ENCODE results near the gene FBXW12. TPM values are rescaled to one million over a fixed set of nuclear protein-coding genes. Genes with fewer than 3 reads are reported as not detected.
A peak's percentile ranks its signal among the peaks of the same experiment; 100 is the strongest.

The FBXW12 gene
- total RNA-seq, 4 donors from 2014 or later, result not detected

DNA sequence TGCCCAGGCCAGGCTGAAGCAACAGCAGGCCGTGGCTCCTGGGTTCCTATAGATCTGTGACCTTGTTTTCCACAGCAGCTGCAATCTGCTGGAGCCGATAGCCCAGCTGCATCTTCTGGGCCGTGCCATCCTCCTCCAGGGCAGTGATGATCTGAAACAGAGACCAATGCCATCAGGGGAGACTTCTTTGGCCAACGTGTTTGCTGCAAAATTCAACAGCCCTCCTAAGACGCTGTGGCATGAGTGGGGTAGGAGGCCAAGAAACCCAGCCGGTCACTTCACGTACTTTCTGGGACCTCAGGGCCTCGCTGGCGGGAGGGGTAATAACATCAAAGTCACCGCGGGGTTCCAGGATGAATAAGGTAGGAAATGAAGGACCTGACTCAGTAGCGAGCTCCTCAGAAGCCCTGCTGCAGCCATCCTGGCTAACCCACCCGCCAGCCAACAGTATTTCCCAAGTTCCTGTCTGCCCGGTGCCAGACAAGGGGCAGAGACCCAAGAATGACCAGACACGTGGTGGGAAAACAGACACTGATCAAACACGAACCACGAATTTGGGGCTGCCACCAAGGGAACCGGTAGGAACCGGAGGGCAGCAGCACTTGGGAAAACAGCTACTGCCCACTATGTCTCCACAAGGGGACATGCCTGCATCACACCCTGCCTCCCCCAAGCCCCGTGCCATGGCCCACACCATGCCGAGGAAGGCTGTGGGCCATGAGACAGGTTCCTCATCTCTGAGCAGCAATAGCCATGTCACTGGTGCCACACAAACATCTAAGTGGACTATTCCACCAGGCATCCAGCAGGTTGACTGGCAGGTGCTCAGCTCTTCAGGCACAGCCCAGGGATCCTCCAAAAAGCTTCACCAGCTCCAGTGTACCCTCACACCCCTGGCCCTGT, 32.7 kb downstream of the FBXW12 start:
- H3K4me1 ChIP-seq, result peaks cover 3 to 16% (median 7%) of the 10 kb centered on the region in 4 donors
- peak overlapping the region in 3 of 4 donors; percentile 74 to 88 (median 86) for H3K27ac ChIP-seq
- DNase-seq, result no peak
- no peaks in the 10 kb centered on the region for H3K27me3 ChIP-seq
- no peaks in the 10 kb centered on the region for H3K9me3 ChIP-seq
- no peak for TF ChIP-seq POLR2AphosphoS5 (IDR thresholded peaks at IDR 0.05)
- TF ChIP-seq POLR2A (IDR thresholded peaks at IDR 0.05), result no peak
- TF ChIP-seq, protein P1, sequence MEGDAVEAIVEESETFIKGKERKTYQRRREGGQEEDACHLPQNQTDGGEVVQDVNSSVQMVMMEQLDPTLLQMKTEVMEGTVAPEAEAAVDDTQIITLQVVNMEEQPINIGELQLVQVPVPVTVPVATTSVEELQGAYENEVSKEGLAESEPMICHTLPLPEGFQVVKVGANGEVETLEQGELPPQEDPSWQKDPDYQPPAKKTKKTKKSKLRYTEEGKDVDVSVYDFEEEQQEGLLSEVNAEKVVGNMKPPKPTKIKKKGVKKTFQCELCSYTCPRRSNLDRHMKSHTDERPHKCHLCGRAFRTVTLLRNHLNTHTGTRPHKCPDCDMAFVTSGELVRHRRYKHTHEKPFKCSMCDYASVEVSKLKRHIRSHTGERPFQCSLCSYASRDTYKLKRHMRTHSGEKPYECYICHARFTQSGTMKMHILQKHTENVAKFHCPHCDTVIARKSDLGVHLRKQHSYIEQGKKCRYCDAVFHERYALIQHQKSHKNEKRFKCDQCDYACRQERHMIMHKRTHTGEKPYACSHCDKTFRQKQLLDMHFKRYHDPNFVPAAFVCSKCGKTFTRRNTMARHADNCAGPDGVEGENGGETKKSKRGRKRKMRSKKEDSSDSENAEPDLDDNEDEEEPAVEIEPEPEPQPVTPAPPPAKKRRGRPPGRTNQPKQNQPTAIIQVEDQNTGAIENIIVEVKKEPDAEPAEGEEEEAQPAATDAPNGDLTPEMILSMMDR (IDR thresholded peaks at IDR 0.05), result no peak
- TF ChIP-seq EP300 (IDR thresholded peaks at IDR 0.05; ENCODE audit: low read depth), result no peak
- in situ Hi-C loops (cut with MboI; ENCODE audit: low pct_ligation_motif_present in 1 of 4, low pct_unique_long_range_greater_than_20kb in 1 of 4, low sequenced_read_pairs in 3 of 4) (loop anchor here in 2 of 4 donors (5.0 to 10.0 kb wide), 2 partner anchors 33 to 130 kb away; no protein-coding TSS in a partner anchor), intact Hi-C loops (cut with DNase I; ENCODE audit: low total_unique reads) (no loop called here)
- WGBS, 2 donors (ENCODE audit: low coverage in 1 of 2), result 84 to 92% methylated on average over 2 to 20 of the region's 21 CpGs
- no peak overlapping the region for H3K4me3 ChIP-seq
- peaks cover 0 to 13% (median 5%) of the 10 kb centered on the region in 4 donors for H3K36me3 ChIP-seq

DNA sequence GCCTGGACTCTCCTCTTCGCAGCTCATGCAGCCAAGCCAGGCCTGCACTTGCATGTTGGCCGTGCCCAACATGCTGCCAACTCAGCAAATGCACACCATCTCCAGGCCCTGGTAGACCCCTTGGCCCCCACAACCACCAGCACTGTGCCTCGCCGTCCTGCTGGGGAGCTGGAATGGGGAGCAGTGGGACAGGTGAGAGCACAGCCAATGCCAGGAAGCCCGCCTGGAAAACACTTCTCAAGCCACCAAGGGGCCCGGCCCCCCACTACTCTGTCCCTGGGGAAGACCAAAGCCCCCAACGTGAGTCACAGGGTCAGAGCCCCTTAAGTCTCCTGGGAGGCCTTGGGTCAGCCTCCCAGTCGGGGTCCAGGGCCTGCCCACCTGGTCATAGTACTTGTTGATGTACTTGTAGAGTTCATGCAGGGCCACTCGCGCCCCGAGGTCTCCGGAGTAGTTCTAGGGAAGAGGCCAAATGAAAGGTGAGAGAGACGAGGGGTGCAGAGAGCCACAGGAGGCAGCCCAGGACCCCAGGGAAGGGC, 33.4 kb downstream of the FBXW12 start:
- no peaks in the 10 kb centered on the region for H3K27me3 ChIP-seq
- intact Hi-C loops (cut with DNase I; ENCODE audit: low total_unique reads) (no loop called here), in situ Hi-C loops (cut with MboI; ENCODE audit: low pct_ligation_motif_present in 1 of 4, low pct_unique_long_range_greater_than_20kb in 1 of 4, low sequenced_read_pairs in 3 of 4) (loop anchor here in 1 of 4 donors (10.0 kb wide), 1 partner anchor 131 kb away; no protein-coding TSS in a partner anchor)
- peaks cover 0 to 15% (median 5%) of the 10 kb centered on the region in 4 donors for H3K36me3 ChIP-seq
- H3K27ac ChIP-seq, result no peak overlapping the region
- 89% methylated on average over 10 of the region's 13 CpGs; no CpG with 5 or more reads in 1 of the 2 donors for WGBS, 2 donors (ENCODE audit: low coverage in 1 of 2)
- H3K9me3 ChIP-seq, result no peaks in the 10 kb centered on the region
- no peak for DNase-seq
- no peak for TF ChIP-seq POLR2AphosphoS5 (IDR thresholded peaks at IDR 0.05)
- TF ChIP-seq, protein P1 (IDR thresholded peaks at IDR 0.05), result no peak
- no peak for TF ChIP-seq POLR2A (IDR thresholded peaks at IDR 0.05)
- TF ChIP-seq EP300 (IDR thresholded peaks at IDR 0.05; ENCODE audit: low read depth), result no peak
- peaks cover 3 to 16% (median 7%) of the 10 kb centered on the region in 4 donors for H3K4me1 ChIP-seq
- no peak overlapping the region for H3K4me3 ChIP-seq

DNA sequence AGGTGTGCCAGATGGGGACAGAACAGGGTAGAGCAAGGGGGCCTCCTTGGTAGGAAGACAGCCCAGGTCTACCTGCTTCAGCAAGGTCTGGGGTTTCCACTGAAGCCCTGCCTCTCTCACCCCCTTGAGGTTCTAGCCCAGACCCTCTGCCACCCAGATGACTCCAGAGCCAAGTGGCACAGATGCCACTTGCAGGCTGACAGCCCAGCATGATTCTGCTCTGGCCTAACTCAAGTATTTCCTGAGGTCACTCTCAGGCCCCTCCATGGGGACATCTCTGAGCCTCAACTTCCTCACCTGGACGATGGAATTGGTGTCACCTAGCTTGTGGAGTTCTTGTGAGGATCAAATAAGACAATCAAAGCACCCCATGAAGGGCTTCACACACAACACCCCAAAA, 34.0 kb downstream of the FBXW12 start:
- TF ChIP-seq POLR2AphosphoS5 (IDR thresholded peaks at IDR 0.05) (no peak), POLR2A (IDR thresholded peaks at IDR 0.05) (no peak), EP300 (IDR thresholded peaks at IDR 0.05; ENCODE audit: low read depth) (no peak)
- TF ChIP-seq, protein P1 (IDR thresholded peaks at IDR 0.05), result no peak
- H3K9me3 ChIP-seq, result no peaks in the 10 kb centered on the region
- intact Hi-C loops (cut with DNase I; ENCODE audit: low total_unique reads), result no loop called here
- in situ Hi-C loops (cut with MboI; ENCODE audit: low pct_ligation_motif_present in 1 of 4, low pct_unique_long_range_greater_than_20kb in 1 of 4, low sequenced_read_pairs in 3 of 4), result loop anchor here in 1 of 4 donors (10.0 kb wide), 1 partner anchor 131 kb away; no protein-coding TSS in a partner anchor
- H3K4me1 ChIP-seq, result peaks cover 3 to 15% (median 7%) of the 10 kb centered on the region in 4 donors
- H3K27me3 ChIP-seq, result no peaks in the 10 kb centered on the region
- WGBS, 2 donors (ENCODE audit: low coverage in 1 of 2), result 50% methylated on average over 1 of the region's 1 CpG; no CpG with 5 or more reads in 1 of the 2 donors
- DNase-seq, result no peak
- no peak overlapping the region for H3K27ac ChIP-seq
- no peak overlapping the region for H3K4me3 ChIP-seq
- peaks cover 0 to 19% (median 7%) of the 10 kb centered on the region in 4 donors for H3K36me3 ChIP-seq

Measured in transverse colon (tissue), 4 donors.